Kasumi-1 (cell line): Measurements from ENCODE around the gene TUSC2.
A peak's percentile ranks its signal among the peaks of the same experiment; 100 is the strongest.

ENCODE experiments used
- DNase-seq, 2 experiments: peaks; one replicate each; lab custom pipeline; 2025; lab: John Stamatoyannopoulos, UW

TUSC2 gene

DNA sequence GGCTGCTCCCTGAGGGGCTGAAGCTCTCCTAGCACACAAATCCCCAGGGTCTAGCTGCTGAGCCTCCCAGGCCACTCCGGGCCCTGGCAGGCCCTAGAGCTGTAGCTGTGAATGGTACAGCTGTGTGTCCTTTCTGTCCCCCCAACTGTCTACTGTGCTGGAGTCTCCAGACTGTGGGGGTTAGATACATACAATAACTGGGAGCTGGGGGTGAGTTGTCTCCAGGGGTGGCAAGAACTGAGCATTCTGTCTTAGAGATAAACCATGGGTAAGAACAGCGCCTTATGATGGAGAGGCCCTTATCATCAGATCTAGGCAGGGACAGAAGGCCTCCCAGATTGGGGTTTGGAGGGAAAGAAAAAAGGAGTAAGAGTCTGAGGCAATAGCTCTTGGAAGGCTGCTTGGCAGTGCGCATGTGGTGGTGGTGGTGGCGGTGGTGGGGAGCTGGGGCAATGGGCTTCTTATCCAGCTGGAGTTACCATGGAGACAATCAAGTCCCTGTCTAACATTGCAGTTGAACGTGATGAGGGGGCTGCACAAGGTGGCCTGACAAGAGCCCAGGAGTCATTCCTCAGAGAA, 26.3 kb upstream of the TUSC2 start:
- DNase-seq: no peak

DNA sequence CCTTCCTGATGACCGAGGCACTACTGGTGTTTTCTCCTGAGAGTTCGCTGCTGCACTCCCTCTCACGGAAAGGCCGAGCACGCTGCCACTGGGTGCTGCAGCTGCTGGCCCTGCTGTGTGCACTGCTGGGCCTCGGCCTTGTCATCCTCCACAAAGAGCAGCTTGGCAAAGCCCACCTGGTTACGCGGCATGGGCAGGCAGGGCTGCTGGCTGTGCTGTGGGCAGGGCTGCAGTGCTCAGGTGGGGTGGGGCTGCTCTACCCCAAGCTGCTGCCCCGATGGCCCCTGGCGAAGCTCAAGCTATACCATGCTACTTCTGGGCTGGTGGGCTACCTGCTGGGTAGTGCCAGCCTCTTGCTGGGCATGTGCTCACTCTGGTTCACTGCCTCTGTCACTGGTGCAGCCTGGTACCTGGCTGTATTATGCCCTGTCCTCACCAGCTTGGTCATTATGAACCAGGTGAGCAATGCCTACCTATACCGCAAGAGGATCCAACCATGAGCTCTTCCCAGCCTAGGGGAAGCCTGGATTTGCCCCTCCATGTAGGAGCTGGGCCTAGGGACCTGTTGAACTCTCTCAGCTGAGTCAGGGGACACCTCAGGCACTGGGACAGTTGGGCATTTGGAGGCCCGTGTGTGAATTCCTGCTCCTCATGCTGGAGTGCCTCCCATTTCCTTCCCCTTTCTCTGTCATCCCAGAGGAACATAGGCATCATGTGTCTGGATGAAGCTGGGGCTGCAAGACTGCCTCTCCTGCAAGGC, 25.4 kb upstream of the TUSC2 start:
- DNase-seq: no peak

DNA sequence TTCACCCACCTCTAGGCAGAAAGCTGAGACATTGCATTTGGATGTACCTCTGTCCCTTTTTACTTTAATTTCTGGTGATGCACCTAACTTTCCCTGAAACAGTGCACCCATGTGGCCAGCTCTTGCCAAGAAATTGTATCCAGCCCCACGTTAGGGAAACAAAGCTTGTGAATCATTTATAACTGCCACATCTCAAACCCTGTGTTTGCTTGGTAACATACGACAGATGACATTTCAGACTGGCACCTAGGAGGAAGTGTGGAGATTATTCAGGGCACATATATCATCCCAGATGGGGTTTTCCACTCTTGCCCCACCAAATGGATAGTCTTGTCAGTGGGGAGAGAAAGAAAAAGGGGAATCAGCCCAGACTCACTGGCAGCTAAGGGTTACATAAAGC, 24.8 kb upstream of the TUSC2 start:
- peak; percentile 37 to 52 for DNase-seq

DNA sequence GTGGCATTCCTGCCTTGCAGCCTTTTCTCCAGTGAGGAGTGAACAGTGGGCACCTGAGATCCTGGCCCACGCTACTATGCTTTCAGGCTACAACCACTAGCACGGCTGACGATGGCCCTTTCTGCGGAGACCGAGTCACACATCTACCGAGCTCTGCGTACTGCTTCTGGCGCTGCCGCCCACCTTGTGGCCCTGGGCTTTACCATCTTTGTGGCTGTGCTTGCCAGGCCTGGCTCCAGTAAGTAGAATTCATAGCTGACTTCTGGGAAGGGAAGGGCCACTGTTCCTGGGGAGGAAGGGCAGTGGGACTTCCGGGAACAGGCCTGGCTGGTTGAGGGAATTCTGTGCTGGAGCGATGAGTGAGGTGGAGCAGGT, 23.3 kb upstream of the TUSC2 start:
- no peak for DNase-seq

DNA sequence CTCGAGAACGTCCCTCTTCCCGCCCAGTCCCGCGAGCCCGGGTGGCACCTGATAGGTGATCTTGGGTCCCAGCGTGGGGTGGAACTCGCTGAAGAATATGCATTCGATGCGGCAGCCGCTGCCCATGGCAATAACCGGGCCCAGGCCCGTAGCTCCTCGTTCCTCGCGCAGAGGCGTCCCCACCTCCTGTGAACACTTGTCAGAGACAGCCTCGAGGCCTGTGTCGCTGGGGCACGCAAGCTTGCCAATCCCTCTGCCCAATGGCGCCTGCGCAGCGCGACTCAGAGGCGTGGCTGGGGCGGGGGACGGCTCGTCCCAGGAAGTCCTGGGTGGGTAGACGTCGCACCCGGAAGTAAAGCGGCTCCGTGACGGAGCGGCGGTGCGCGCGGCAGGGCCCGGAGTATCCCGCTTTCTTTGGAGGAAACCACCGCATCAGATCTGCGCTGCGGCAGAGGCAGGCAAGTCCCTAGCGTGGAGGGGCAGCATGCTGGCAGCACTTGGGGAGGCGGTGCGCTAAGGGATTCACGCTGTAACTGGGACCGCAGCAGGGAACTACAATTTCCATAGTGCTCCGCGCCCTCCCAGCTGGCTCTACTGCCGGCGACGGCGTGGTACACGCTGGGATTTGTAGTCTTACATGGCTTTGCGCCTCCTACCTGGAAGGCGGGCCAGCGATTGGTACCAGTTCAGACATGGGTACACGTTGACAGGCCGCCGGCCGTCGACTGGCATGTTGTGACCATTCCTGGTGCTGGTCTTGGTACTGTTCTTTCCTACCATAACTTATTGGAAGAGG, 22.7 kb upstream of the TUSC2 start, which contains the start of the genes CYB561D2 and NPRL2:
Gene CYB561D2, plus strand, starts transcription at position 336 of the 796 bp plus-strand sequence. CDS start 572 bp downstream, outside the sequence.
Gene NPRL2, minus strand, starts transcription at position 249 of the 796 bp plus-strand sequence. Its CDS starts 123 bp downstream, at position 126.
- DNase-seq: peak; percentile 85 to 90

DNA sequence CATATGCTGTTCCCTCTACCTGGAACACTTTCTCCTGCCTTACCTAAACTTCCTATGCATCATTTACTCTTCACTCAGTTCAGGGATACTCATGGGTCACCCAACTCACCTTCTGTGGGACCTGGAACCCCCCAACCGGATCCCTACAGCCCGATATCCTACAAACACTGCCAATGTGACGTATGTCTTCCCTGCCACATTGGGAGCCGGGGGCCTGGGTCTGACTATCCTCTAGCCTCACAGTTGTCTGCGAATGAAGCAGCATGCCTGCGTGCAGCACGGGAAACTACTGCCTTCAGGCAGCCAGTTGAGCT, 22.1 kb upstream of the TUSC2 start:
- DNase-seq: no peak

DNA sequence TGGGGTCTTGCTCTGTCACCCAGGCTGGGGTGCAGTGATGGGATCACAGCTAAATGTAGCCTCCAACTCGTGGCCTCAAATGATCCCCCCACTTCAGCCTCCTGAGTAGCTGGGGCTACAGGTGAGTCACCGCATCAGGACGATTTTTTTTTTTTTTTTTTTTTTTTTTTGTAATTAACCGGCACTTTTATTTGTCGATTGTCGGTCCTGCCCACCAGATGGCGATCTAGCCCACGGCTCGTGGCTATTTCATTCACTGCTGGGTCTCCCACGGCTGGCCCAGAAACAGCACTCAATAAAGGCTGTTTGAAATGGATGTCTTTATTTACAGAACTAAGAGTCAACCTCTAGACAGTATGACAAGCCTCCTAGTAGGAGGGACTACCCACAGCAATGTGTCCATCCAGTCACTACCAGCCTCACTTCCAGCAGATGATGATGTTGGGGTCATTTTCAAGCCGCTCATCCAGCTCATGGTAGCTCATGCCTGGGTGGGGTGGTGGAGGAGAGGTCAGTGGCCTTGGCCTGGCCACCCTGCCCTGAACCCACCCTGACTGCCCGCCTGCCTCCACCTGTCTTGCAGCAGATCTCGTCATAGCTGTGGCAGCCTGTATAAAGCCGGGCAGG, 19.3 kb upstream of the TUSC2 start:
- peak; percentile 49 to 55 for DNase-seq

DNA sequence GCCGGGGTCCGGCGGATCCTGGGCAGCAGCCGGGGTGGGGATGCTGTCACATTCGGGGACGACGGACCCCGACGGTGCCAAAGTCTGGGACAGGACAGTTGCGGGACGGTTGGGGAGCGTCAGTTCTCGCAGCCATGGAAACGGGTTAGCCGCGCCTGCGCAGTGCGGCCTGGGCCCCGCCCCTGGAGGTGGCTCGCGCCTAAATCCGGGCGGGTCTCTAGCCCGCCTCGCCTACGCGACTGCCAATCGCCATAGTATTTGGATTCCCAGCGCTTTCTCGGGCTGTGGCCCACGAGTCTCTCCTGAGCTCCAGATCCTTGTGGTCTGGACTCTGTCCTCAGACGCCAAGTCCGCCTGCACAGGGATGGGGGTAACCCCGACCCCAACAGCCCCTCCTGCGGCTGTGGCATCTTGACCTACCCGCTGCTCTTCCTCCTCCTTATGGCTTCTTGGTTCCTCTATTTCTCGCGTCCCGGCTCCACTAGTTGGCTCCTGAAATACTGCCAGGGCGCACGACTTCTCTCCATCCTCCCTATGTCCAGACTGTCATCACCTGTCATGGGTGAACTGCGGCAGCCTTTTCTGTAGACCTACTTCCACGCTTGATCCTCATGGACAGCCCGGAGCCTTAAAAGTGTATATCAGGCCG, 17.7 kb upstream of the TUSC2 start, which contains the start of gene ZMYND10:
Gene ZMYND10, minus strand, starts transcription at position 147 of the 649 bp plus-strand sequence. CDS start 153 bp downstream, outside the sequence.
- DNase-seq: no peak

DNA sequence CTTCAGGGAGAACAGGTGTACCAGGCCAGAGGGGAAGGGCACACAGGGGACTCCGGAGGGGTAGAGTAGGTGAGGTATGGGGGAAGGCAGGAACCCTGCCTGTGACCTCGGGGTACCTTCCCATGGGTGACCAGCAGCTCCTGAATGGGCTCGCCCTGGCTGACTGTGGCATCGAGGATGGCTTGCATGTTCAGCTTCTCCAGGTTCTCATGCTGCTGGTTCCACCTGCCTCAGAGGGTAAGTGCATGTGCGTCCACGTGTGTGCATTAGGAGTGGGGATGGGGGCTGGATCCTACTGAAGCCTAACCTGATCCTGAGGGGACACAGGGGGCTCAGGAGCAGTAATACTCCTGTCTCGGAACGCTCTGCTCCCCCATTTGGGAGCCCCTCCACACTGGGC, 17.0 kb upstream of the TUSC2 start:
- no peak for DNase-seq

DNA sequence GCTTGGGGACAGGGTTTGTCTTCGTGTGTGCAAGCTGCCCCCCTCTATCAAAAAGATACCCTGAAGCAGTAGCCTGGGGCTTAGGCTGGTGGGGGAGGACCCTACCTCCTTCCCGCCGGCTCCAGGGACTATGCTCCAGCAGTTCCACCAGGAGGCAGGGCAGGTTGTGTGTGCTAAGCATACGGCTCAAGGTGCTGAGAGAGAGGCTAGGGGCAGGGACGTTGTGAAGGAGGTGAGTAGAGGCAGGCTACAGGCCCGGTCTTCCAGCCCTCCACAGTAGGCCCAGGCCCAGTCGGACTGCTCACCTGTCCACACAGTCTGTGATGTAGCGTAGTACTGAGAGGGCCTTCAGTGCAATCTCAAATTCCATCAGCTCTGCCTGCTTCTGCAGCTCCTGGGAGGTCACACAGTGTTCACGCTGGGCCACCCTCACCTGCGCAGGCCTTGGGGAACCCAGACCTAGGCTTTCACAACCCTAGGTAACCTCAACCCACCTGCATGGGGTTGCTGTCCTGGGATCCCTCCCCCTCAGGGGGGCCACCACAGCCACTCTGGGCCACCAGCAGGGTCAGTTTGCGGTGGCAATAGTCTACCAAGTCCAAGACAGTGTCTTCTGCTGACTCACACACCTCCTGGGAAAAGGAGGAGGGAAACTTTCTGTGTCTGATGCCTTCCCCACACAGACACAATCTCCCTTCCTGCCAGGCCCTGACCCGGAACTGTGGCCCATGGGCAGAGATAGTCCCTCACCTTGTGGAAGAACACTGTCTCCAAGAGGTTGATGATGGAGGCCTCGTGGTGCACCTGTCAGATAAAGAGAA, 15.0 kb upstream of the TUSC2 start:
- peak in 1 of 2 experiments; percentile 14 for DNase-seq

DNA sequence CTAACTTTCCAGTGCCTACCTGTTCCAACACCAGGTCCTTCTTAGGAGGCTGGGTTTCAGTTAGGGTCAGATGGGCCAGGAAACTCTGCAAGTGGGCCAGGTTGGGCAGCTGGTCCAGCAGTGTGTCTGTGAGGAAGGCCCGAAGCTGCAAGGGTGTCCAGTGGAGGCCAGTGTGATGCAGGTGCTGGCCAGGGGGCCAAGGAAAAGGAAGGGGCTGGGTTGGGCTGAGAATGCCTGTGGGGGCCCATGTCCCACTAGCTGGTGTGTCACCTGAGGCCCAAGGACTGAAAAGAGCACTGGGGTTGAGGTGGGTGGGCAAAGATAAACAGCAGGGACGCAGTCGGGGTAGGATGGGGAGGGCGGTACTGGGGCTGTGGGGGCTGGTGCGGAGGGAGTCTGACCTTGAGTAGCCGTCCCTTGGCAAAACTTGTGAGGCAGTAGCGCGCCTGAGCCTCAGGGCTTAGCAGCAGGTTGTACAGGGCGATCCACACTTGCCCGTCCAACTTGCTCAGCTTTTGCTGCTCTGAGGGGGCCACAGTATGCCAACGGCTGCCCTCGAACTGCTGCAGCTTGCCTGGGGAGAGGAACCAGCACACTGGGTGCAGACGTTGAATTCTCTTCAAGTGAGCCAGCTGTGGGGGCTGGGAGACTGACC, 14.1 kb upstream of the TUSC2 start:
- no peak for DNase-seq

DNA sequence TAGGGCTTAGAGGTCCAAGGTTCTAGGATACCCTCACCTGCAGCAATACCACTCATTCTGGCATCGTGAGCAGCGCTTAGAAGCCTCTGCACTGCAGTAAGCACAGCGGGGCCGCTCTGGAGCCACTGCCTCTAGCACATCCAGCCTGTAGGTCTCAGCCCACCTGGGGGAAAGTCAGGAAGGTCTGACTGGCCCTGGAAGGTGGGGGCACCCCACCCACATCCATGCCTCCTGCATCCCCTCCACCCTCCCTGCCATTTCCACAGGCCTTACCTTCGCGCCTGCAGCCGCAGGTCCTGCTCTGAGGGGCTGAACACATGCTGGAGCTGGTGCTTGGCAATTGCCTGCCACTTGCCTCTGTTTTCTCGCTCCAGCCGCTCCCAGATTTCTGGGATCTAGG, 13.5 kb upstream of the TUSC2 start:
- DNase-seq: no peak

DNA sequence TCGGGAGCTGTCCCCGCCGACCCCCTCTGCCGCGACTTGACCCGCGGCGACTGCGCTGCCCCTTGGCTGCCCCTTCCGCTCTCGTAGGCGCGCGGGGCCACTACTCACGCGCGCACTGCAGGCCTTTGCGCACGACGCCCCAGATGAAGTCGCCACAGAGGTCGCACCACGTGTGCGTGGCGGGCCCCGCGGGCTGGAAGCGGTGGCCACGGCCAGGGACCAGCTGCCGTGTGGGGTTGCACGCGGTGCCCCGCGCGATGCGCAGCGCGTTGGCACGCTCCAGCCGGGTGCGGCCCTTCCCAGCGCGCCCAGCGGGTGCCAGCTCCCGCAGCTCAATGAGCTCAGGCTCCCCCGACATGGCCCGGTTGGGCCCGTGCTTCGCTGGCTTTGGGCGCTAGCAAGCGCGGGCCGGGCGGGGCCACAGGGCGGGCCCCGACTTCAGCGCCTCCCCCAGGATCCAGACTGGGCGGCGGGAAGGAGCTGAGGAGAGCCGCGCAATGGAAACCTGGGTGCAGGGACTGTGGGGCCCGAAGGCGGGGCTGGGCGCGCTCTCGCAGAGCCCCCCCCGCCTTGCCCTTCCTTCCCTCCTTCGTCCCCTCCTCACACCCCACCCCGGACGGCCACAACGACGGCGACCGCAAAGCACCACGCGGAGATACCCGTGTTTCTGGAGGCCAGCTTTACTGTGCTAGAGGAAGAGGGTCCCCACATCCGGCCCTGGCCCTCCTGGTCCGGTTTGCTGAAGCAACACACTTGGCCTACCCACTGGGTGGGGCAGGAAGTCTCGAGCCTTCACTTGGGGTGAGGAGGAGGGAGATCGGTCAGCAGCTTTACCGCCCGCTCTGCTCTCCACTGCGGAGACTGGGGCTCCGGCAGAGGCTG, 12.7 kb upstream of the TUSC2 start, which contains the start of gene RASSF1:
Gene RASSF1, minus strand, starts transcription at position 389 of the 882 bp plus-strand sequence. Its CDS starts 31 bp downstream, at position 358.
- DNase-seq: peak; percentile 64 to 93

DNA sequence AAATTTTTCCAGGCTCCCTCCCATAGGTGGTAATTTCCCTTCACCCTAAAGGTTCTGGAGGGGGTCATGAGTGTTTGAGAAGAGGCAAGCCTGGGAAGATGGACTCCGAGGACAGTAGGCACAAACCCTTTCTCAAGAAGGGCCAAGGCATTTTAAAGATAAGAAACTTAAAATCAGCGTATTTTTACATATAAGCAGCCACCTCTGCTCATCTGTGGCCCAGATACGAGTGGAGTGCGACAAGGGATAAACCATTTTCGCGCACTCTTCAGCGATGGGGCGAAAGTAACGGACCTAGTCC, 12.1 kb upstream of the TUSC2 start:
- no peak for DNase-seq

DNA sequence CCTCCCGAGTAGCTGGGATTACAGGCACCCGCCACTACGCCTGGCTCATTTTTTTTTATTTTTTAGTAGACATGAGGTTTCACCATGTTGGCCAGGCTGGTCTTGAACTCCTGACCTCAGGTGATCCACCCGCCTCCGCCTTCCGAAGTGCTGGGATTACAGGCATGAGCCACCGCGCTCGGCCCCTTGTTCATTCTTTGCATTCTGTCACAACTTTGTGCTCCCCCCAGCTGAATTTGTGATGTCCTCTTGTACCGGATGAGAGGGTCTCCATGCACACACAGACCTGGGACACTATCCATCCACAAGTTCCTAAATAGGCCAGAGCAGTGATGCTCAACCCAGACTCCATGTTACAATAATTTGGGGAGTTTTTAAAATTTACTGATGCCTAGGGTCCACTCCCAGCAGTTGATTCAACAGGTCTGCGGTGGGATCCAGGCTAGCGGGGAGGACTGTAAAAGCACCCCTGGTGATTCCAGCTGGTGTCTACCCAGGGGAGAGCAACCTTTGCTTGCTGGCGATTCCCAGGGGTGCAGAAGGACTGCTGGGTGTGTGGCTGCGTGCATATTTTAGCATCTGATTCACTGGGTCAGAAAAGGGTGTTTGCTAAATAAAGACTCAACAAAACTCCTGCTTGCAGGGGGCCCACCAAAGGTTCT, 11.6 kb upstream of the TUSC2 start:
- no peak for DNase-seq

DNA sequence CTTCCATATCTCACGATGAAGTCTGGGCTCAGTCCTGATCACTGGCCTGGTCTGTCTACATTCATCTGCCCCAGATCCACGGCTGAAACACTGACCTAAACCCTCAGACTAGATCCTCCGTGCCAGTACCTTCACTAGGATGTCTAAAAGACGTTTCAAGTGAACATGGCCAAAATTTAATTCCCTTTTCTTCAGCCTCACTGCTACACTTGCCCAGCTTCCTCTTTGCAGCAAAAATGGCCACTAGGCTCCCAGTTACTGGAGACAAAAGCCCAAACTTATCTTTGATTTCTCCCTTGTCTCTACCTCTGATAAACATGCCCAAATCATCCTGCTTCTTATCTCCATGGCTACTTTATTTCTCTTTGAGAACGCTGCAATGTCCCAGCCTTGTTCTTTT, 10.9 kb upstream of the TUSC2 start:
- peak; percentile 53 to 67 for DNase-seq

DNA sequence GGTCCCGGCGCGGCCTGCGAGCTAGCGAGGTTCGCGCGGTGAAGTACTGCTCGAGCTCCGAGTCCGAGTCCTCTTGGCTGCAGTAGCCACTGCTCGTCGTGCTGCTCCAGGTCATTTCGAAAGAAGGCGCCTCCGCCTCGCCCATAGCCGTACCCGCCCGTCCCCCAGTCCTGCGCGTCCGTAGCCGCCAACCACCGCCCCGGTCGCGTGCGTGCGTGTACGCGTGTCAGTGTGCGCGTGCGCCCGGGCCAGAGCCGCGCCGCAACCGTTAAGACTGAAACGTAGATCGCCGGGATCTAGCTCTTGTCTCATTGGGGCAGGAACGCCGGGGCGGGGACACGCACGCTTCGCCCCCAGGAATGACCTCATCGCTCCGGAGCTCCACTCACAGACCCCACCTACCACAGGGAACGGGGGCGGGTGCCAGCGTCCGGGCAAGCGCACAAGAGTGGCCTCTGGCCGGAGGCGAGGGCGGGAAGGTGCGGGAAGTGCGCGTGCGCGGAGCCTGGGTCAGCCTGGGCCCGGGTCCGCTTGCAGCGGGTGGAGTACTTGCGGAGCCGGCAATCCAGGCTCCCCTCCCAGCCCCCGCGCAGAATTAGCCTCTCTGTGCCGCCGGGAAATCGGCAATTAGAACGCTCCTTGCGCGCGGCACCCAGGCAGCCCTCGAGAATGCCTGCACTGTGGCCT, 9.3 kb upstream of the TUSC2 start:
- DNase-seq: peak; percentile 98 to 99

DNA sequence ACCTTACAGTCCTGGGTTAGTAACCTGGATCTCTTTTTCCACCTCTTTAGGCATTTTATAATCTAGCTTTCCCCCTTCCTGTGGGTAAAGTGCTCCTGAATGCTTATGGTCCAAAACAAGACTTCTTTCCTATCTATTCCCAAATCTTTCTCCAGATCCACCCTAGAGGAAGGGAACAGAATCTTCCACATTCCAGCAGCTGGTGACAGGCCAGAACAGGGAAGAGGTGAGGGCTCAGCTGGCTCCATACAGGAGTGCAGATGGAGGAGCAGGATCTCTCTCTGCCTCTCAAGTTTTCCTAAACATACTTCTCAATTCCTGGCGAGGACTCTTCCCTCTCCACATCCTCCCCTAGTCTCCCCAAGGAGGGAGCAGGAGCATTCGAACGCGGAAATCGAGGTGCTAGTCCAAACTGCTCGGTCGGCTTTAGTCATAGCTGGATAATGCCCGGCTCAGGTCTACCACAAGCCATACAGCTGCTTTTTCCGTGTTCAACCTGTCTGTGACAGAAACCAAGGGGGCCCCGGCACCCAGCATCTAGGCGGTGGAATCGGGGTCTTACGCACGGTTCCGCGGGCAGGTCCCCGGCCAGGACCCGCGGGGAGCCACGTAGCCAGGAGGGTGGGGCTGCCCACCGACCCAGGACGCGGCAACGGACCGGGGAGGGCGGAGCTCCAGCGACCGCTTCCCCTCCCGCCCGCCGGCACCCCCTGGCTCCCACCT, 8.6 kb upstream of the TUSC2 start:
- DNase-seq: no peak
